ENCODE measurements around the gene TMEM30A. TPM values are rescaled to one million over a fixed set of nuclear protein-coding genes. Genes with fewer than 3 reads are reported as not detected.

TMEM30A gene
- total RNA-seq, 1 donor from 2014 or later, result 178 TPM

- H3K9me3 ChIP-seq, result no peaks in the 10 kb centered on the region
- peaks cover 44% of the 10 kb centered on the region for H3K27me3 ChIP-seq (ENCODE audit: low read depth)
- DNase-seq, result no peak
- no peaks in the 10 kb centered on the region for H3K36me3 ChIP-seq
- peaks cover 54% of the 10 kb centered on the region for H3K4me1 ChIP-seq
- intact Hi-C loops (cut with DNase I), result no loop called here
- H3K4me3 ChIP-seq, result no peak overlapping the region
- no peak for ATAC-seq
- no peak overlapping the region for H3K27ac ChIP-seq
- peak; percentile 5 for TF ChIP-seq CTCF (IDR thresholded peaks at IDR 0.05)
These were observed 75.3 kb downstream of the TMEM30A start for GRCh38 chr6:75209184-75209723.

DNA sequence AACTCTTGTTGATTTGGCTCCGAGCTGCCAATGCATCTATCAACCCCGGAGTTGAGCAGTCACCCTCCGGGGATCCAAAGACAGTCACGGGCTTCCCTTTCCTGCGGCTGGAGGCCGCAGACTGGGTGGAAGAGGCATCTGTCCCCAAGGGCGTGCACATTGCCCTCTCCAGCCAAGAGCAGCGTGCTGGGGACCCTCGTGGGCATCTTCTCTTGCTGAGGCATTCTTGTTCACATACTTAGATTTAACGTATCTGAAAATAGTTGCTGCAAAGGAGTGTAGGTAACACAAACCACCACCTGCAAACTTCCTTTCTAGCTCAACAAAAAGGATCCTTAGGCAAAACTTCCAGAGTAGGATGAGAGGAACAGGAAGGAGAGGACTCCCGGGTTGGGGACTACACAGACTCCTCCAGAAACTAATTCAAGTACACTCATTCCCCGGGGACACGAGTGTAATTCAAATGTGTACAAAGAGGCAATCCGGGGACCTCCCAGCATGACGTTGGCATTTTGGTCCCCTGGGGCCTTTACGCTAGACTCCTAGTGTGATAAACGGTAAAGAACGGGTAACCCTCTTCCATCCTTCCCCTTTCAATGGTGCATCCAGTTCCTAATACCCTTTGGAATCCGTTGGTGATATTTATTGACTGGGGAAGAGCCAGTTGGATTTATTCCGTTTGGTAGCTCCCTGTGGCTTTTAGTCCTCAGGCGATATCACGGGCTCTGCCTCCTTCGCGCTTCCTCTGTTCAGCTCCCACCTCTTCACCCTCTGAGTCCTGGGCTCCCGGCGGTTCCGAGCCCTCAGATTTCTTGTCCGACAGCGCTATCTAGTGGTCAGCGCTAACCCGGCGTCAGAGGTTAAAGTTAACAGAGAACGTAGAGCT, 76.1 kb downstream of the TMEM30A start:
- ATAC-seq, result peak; percentile 59 to 81
- peak; percentile 87 for TF ChIP-seq CTCF (IDR thresholded peaks at IDR 0.05)
- Histone ChIP-seq H3K4me1 (peaks cover 61% of the 10 kb centered on the region), H3K27me3 (ENCODE audit: low read depth) (peaks cover 44% of the 10 kb centered on the region), H3K27ac (no peak overlapping the region), H3K4me3 (peak overlapping the region; percentile 39), H3K9me3 (no peaks in the 10 kb centered on the region), H3K36me3 (no peaks in the 10 kb centered on the region)
- DNase-seq, result peak; percentile 84
- intact Hi-C loops (cut with DNase I), result no loop called here

GRCh38 chr6:75206576-75207342, 77.8 kb downstream of the TMEM30A start:
- intact Hi-C loops (cut with DNase I), result no loop called here
- no peak for TF ChIP-seq CTCF (IDR thresholded peaks at IDR 0.05)
- no peaks in the 10 kb centered on the region for H3K9me3 ChIP-seq
- DNase-seq (no peak), ATAC-seq (no peak)
- H3K4me3 ChIP-seq, result peak overlapping the region; percentile 57
- peak overlapping the region; percentile 69 for H3K27ac ChIP-seq
- peaks cover 59% of the 10 kb centered on the region for H3K4me1 ChIP-seq
- no peaks in the 10 kb centered on the region for H3K36me3 ChIP-seq
- H3K27me3 ChIP-seq (ENCODE audit: low read depth), result peaks cover 57% of the 10 kb centered on the region

GRCh38 chr6:75205776-75206575, 78.6 kb downstream of the TMEM30A start, which contains the start of gene COL12A1:
Gene COL12A1, minus strand, starts transcription at chr6:75206053. Its CDS starts 3,261 bp downstream, at chr6:75202792.
- Histone ChIP-seq H3K9me3 (no peaks in the 10 kb centered on the region), H3K27ac (peak within 1 kb of the TSS; percentile 69), H3K36me3 (no peaks in the 10 kb centered on the region), H3K4me3 (peak within 1 kb of the TSS; percentile 57), H3K4me1 (peaks cover 51% of the 10 kb centered on the region), H3K27me3 (ENCODE audit: low read depth) (peaks cover 64% of the 10 kb centered on the region)
- TF ChIP-seq CTCF (IDR thresholded peaks at IDR 0.05), result no peak
- intact Hi-C loops (cut with DNase I), result no loop called here
- DNase-seq (peak; percentile 93), ATAC-seq (peak; percentile 84 to 87)
